Measurements from ENCODE around the gene CFAP77.

DNA sequence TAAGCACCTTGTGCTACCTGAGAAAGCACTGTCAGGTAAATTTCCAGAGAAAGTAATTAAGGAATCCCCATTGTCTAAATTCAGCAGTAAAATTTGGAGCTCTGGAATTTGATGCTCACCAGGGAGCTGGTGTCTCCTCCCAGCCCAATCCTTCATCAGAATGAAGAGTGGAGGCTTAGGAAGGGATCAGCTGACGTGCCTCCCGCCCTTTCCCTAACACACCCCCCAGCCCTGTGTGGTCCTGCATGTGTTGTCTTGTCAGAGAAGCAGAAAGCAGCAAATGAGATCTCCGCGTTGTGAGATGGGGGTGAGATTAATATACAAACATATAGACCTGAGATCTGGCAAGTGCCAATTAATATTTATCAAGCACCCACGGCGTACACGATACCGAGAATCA lies 145.5 kb downstream of the CFAP77 start:
- TF ChIP-seq CTCF (IDR thresholded peaks at IDR 0.05) (no peak), POLR2AphosphoS5 (IDR thresholded peaks at IDR 0.05) (no peak)

Measured in breast epithelium (tissue), 3 donors.